Endothelial cell of umbilical vein (primary cell): ENCODE measurements around the gene SPATS2L. TPM values are rescaled to one million over a fixed set of nuclear protein-coding genes. Genes with fewer than 3 reads are reported as not detected.

Experiments used
- BruUV-seq: library from RNA; stranded (reverse); fragments of 400-500 nt; replicated peaks from 2 replicates; lab custom pipeline; 2021; lab: Mats Ljungman, UMichigan
- CTCF ChIA-PET: fragments of 300-600, 350-600 bp; sonication (Branson Sonifier 250); formaldehyde crosslinking; loops from one replicate; lab custom pipeline; 2021; ENCODE audit warnings: antibody characterized with exemption, inconsistent platforms; lab: Charles Lee
- POLR2A ChIA-PET: fragments of 300-600, 350-600 bp; sonication (Branson Sonifier 250); formaldehyde crosslinking; loops from one replicate; lab custom pipeline; 2021; ENCODE audit warnings: antibody characterized with exemption, inconsistent platforms; lab: Charles Lee
- DNase-seq: peaks from one replicate; pipeline ENCODE4 v3.0.0-alpha.2; 2011; ENCODE audit warnings: low read depth, low spot score
- FAIRE-seq: peaks from 2 replicates; lab custom pipeline; 2011; peaks lifted over from hg19 to GRCh38; lab: Jason Lieb, UNC
- H2AFZ ChIP-seq: 2 replicates; pipeline ENCODE4 v1.6.0; 2012; ENCODE audit warnings: low read depth, low read length, control low read depth, inconsistent platforms
- H3K27ac ChIP-seq: 2 replicates; pipeline ENCODE4 v1.5.1; 2011; ENCODE audit warnings: low read depth, mild to moderate bottlenecking, control low read depth, low read length, moderate library complexity; ENCODE audit not compliant: insufficient read depth
- H3K27me3 ChIP-seq, 2 experiments: 2 replicates each; pipeline versions ENCODE4 v1.6.0 to v1.6.1; 2011; ENCODE audit warnings: low read length in 2 of 2, mixed read lengths in 1 of 2; ENCODE audit not compliant: control insufficient read depth in 2 of 2, insufficient read depth in 2 of 2
- H3K36me3 ChIP-seq, 2 experiments: 2 replicates in 1 of 2; 3 replicates in 1 of 2; pipeline ENCODE4 v1.5.1; 2011; ENCODE audit warnings: low read length in 2 of 2, mild to moderate bottlenecking in 1 of 2, moderate library complexity in 1 of 2; ENCODE audit not compliant: control insufficient read depth in 2 of 2, insufficient read depth in 2 of 2; ENCODE audit errors: extremely low read depth in 1 of 2
- H3K4me1 ChIP-seq: 3 replicates; pipeline ENCODE4 v1.5.1; 2011; ENCODE audit warnings: mild to moderate bottlenecking, low read length; ENCODE audit not compliant: control insufficient read depth, insufficient read depth; ENCODE audit errors: extremely low read depth
- H3K4me2 ChIP-seq: 2 replicates; pipeline ENCODE4 v1.6.1; 2011; ENCODE audit warnings: low read length, control low read depth, mixed read lengths; ENCODE audit not compliant: insufficient read depth
- H3K4me3 ChIP-seq, 3 experiments: fragments of 200-600 bp in 1 of 3; sonication (generic), shearing (Covaris generic) in 1 of 3; replicated peaks in 1 of 3; 2 replicates each; pipeline ENCODE4 v1.5.1; 2011 to 2016; ENCODE audit warnings: control low read depth in 3 of 3, low read length in 3 of 3, mild to moderate bottlenecking in 2 of 3, inconsistent platforms in 1 of 3, low read depth in 1 of 3, moderate library complexity in 1 of 3; ENCODE audit not compliant: insufficient read depth in 1 of 3
- H3K79me2 ChIP-seq: 2 replicates; pipeline ENCODE4 v1.6.0; 2012; ENCODE audit warnings: low read length, inconsistent platforms; ENCODE audit not compliant: control insufficient read depth, insufficient read depth
- H3K9ac ChIP-seq: replicated peaks from 2 replicates; pipeline ENCODE3; 2011; ENCODE audit warnings: low read length, control low read depth; ENCODE audit not compliant: insufficient read depth; ENCODE audit errors: extremely low read depth
- H3K9me1 ChIP-seq: replicated peaks from 3 replicates; pipeline ENCODE4 v1.6.0; 2011; ENCODE audit warnings: mild to moderate bottlenecking, low read length; ENCODE audit not compliant: control insufficient read depth, insufficient read depth; ENCODE audit errors: extremely low read depth
- H3K9me3 ChIP-seq: replicated peaks from 2 replicates; pipeline ENCODE4 v1.5.1; 2012; ENCODE audit warnings: low read length, inconsistent platforms; ENCODE audit not compliant: control insufficient read depth, insufficient read depth
- H4K20me1 ChIP-seq: replicated peaks from 2 replicates; pipeline ENCODE3; 2011; ENCODE audit warnings: mild to moderate bottlenecking, low read length; ENCODE audit not compliant: control insufficient read depth, insufficient read depth; ENCODE audit errors: extremely low read depth
- CTCF ChIP-seq, 2 donors: IDR thresholded peaks; 1 replicate in 1 of 2; 2 replicates in 1 of 2; pipeline ENCODE4 v1.5.1; 2011; ENCODE audit warnings: low read length in 2 of 2, mild to moderate bottlenecking in 2 of 2, moderate library complexity in 2 of 2, control low read depth in 1 of 2, inconsistent platforms in 1 of 2, low read depth in 1 of 2; ENCODE audit not compliant: insufficient read depth in 1 of 2; ENCODE audit errors: extremely low read depth in 1 of 2
- EZH2 ChIP-seq: IDR thresholded peaks from 2 replicates; pipeline ENCODE4 v1.6.1; 2012; ENCODE audit warnings: borderline replicate concordance, low read depth, mild to moderate bottlenecking, moderate library complexity, low read length, inconsistent platforms; ENCODE audit not compliant: severe bottlenecking
- FOS ChIP-seq: IDR thresholded peaks from 2 replicates; pipeline ENCODE4 v1.6.1; 2011; ENCODE audit warnings: mild to moderate bottlenecking, low read length, moderate library complexity, borderline replicate concordance; ENCODE audit not compliant: insufficient read depth
- GATA2 ChIP-seq: IDR thresholded peaks from 2 replicates; pipeline ENCODE4 v1.7.0; 2011; ENCODE audit warnings: low read depth, mild to moderate bottlenecking, moderate library complexity, mixed read lengths, low read length; ENCODE audit not compliant: insufficient read length, insufficient read depth
- JUN ChIP-seq: IDR thresholded peaks from 2 replicates; pipeline ENCODE4 v1.6.1; 2011; ENCODE audit warnings: borderline replicate concordance, low read depth; ENCODE audit not compliant: insufficient read length, insufficient read depth
- MYC ChIP-seq: IDR thresholded peaks from one replicate; pipeline ENCODE4 v1.6.1; 2011; ENCODE audit warnings: mild to moderate bottlenecking, low read depth, low read length
- POLR2A ChIP-seq: IDR thresholded peaks from 2 replicates; pipeline ENCODE4 v1.6.1; 2012; ENCODE audit warnings: low read depth, mild to moderate bottlenecking, control low read depth, low read length
- POLR2AphosphoS5 ChIP-seq: IDR thresholded peaks from 2 replicates; pipeline ENCODE4 v1.6.1; 2012; ENCODE audit warnings: low read depth, mild to moderate bottlenecking, control low read depth, low read length, moderate library complexity; ENCODE audit not compliant: insufficient read depth
- dilution Hi-C: fragments of 300-500 bp; cut with MboI; formaldehyde crosslinking; loops from one replicate; pipeline ENCODE4 v1.15.0; 2019; ENCODE audit warnings: low sequenced_read_pairs; ENCODE audit not compliant: extremely low pct_ligation_motif_present
- intact Hi-C: fragments of 100-400 bp; cut with micrococcal nuclease; formaldehyde crosslinking; loops from one replicate; pipeline ENCODE4 v1.10.0; 2022
- polyA plus RNA-seq, 4 experiments: library from polyadenylated mRNA; depleted of rRNA in 3 of 4; stranded (reverse) in 3 of 4; unstranded in 1 of 4; fragments of >200 nt; gene quantifications; 2 replicates each; pipeline versions ENCODE4 v1.2.1 to v1.2.3, GENCODE V29; 2011 to 2012; ENCODE audit warnings: missing spikeins in 1 of 4
- total RNA-seq: library from RNA; stranded (reverse); gene quantifications from 2 replicates; pipeline ENCODE4 v1.2.3, GENCODE V29; 2021
- TF ChIP-seq, protein P1 (sequence below): IDR thresholded peaks from 2 replicates; pipeline ENCODE4 v1.6.1; 2011; ENCODE audit not compliant: insufficient read depth, insufficient read length

The SPATS2L gene
- total and polyA plus RNA-seq, 2 donors (not counting 3 experiments of a cell fraction or from before 2014, with no cell fraction given) = 29.1 to 72.9 TPM

- POLR2A ChIA-PET = no interaction called here
- Histone ChIP-seq H3K9me1 (no peaks in the 10 kb centered on the region), H3K4me3 (no peak overlapping the region), H3K27me3 (no peaks in the 10 kb centered on the region), H3K9me3 (no peaks in the 10 kb centered on the region), H3K4me2 (no peak overlapping the region), H3K4me1 (peaks cover 6% of the 10 kb centered on the region), H2AFZ (no peak overlapping the region), H3K9ac (no peak overlapping the region), H3K79me2 (no peaks in the 10 kb centered on the region), H4K20me1 (no peaks in the 10 kb centered on the region), H3K27ac (no peak overlapping the region), H3K36me3 (no peaks in the 10 kb centered on the region)
- FAIRE-seq = no peak
- DNase-seq = no peak
- dilution Hi-C loops = no loop called here
- no peak for TF ChIP-seq POLR2A
- no peak for TF ChIP-seq GATA2
- no peak for TF ChIP-seq EZH2
- TF ChIP-seq MYC = no peak
- TF ChIP-seq FOS = no peak
- no peak for TF ChIP-seq CTCF (IDR thresholded peaks at IDR 0.05; ENCODE audit: extremely low read depth in 1 of 2, insufficient read depth in 1 of 2, low read depth in 1 of 2, low read length in 2 of 2)
- TF ChIP-seq JUN = no peak
- TF ChIP-seq POLR2AphosphoS5 = no peak
- TF ChIP-seq, protein P1, sequence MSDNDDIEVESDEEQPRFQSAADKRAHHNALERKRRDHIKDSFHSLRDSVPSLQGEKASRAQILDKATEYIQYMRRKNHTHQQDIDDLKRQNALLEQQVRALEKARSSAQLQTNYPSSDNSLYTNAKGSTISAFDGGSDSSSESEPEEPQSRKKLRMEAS = no peak
- BruUV-seq = no TSS peak
- CTCF ChIA-PET = no interaction called here
- intact Hi-C loops = no loop called here
Observed at GRCh38 chr2:200453142-200453852, 146.8 kb downstream of the SPATS2L start.
